Caco-2 (cell line): Measurements from ENCODE around the gene DIRAS1. TPM values are rescaled to one million over a fixed set of nuclear protein-coding genes. Genes with fewer than 3 reads are reported as not detected.

Source experiments
- BruUV-seq: library from RNA; stranded (reverse); fragments of 400-500 nt; replicated peaks from 2 replicates; lab custom pipeline; 2021; lab: Mats Ljungman, UMichigan
- CTCF ChIA-PET: fragments of 300-600 bp; sonication (Branson Sonifier 250); formaldehyde crosslinking; loops from one replicate; lab custom pipeline; 2022; ENCODE audit warnings: antibody characterized with exemption; lab: Charles Lee
- POLR2A ChIA-PET: fragments of 300-600 bp; sonication (Branson Sonifier 250); formaldehyde crosslinking; loops from one replicate; lab custom pipeline; 2022; ENCODE audit warnings: antibody characterized with exemption; lab: Charles Lee
- DNase-seq, 2 experiments: peaks; one replicate each; pipeline versions ENCODE4 v3.0.0 to v3.0.0-alpha.2; 2020 to 2022
- H3K27me3 ChIP-seq: replicated peaks from 2 replicates; pipeline ENCODE4 v1.6.0; 2011; ENCODE audit warnings: low read length; ENCODE audit not compliant: control insufficient read depth, insufficient read depth
- H3K36me3 ChIP-seq: 2 replicates; pipeline ENCODE4 v1.5.1; 2011; ENCODE audit warnings: low read length; ENCODE audit not compliant: control insufficient read depth, insufficient read depth
- H3K4me1 ChIP-seq: fragments of 250-450 bp; sonication (Bioruptor Pico); 2 replicates; pipeline ENCODE4 v1.5.1; 2020; ENCODE audit warnings: mild to moderate bottlenecking
- H3K4me3 ChIP-seq: 2 replicates; pipeline ENCODE4 v1.5.1; 2011; ENCODE audit warnings: low read depth, mild to moderate bottlenecking, control low read depth, low read length
- H3K9me3 ChIP-seq: fragments of 250-450 bp; sonication (Bioruptor Pico); 2 replicates; pipeline ENCODE4 v1.5.1; 2020; ENCODE audit warnings: mild to moderate bottlenecking, moderate library complexity
- H3K27ac Mint-ChIP-seq: one replicate; pipeline ENCODE4 v1.8.0; 2022; ENCODE audit warnings: mixed read lengths; ENCODE audit not compliant: unreplicated experiment
- H3K27me3 Mint-ChIP-seq: one replicate; pipeline ENCODE4 v1.8.0; 2022; ENCODE audit warnings: mixed read lengths; ENCODE audit not compliant: insufficient read depth, unreplicated experiment
- H3K36me3 Mint-ChIP-seq: one replicate; pipeline ENCODE4 v1.8.0; 2022; ENCODE audit warnings: mild to moderate bottlenecking, mixed read lengths; ENCODE audit not compliant: insufficient read depth, unreplicated experiment
- H3K4me1 Mint-ChIP-seq: one replicate; pipeline ENCODE4 v1.8.0; 2022; ENCODE audit warnings: low read depth, mixed read lengths; ENCODE audit not compliant: unreplicated experiment
- H3K4me3 Mint-ChIP-seq: one replicate; pipeline ENCODE4 v1.8.0; 2022; ENCODE audit warnings: mild to moderate bottlenecking, moderate library complexity, mixed read lengths; ENCODE audit not compliant: unreplicated experiment
- H3K9me3 Mint-ChIP-seq: one replicate; pipeline ENCODE4 v1.8.0; 2022; ENCODE audit warnings: mixed read lengths; ENCODE audit not compliant: unreplicated experiment
- CTCF ChIP-seq, 2 experiments: fragments of 200-600 bp in 1 of 2; IDR thresholded peaks; 1 replicate in 1 of 2; 2 replicates in 1 of 2; pipeline versions ENCODE4 v1.5.1 to v1.8.0; 2011 to 2022; ENCODE audit warnings: antibody characterized with exemption in 1 of 2, control low read depth in 1 of 2, inconsistent platforms in 1 of 2, low read depth in 1 of 2, low read length in 1 of 2, mild to moderate bottlenecking in 1 of 2, moderate library complexity in 1 of 2; ENCODE audit not compliant: insufficient read depth in 1 of 2, severe bottlenecking in 1 of 2, unreplicated experiment in 1 of 2
- intact Hi-C: fragments of 100-400 bp; cut with micrococcal nuclease; formaldehyde crosslinking; loops from one replicate; pipeline ENCODE4 v1.10.0; 2022; ENCODE audit not compliant: unreplicated experiment
- total RNA-seq: library from RNA; stranded (reverse); gene quantifications from 2 replicates; pipeline ENCODE4 v1.2.3, GENCODE V29; 2022

The DIRAS1 gene
- total RNA-seq, 1 experiment from 2014 or later: 2.3 TPM

DNA sequence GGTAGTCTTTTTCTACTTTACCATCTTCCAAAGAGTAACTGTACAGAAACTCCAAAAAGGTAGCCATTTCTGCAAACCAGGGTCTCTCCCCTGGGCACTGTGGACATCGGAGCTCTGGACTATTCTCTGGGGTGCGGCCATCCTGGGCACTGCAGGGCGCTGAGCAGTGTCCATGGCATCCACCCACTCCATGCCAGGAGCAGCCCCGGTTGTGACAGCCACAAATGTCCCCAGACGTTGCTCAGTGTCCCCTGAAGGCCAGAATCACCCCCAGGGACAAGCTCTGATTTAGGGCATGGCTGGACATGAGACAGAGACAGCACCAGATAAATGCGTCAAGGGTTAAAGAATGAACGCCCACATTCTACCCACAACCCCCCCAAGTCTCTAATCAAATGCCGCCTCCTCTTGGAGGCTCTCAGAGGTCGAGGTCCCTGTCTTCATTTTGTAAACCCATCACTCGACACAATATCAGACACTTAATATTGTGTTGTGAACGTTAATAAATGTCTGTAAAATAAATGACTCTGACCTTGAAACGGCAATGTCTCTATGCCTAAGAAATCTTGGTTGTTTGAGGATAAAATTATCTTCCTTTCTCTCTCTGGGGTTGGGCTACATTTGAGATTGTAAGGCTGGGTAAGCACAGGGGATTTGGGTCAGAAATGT lies 27.5 kb downstream of the DIRAS1 start:
- H3K4me3 ChIP-seq: no peak overlapping the region
- CTCF ChIA-PET: no interaction called here
- no TSS peak for BruUV-seq
- Mint-ChIP-seq H3K4me1 (no peaks in the 10 kb centered on the region), H3K27me3 (peaks cover 4% of the 10 kb centered on the region), H3K4me3 (no peak overlapping the region), H3K36me3 (no peaks in the 10 kb centered on the region), H3K27ac (no peak overlapping the region), H3K9me3 (no peaks in the 10 kb centered on the region)
- H3K27me3 ChIP-seq: no peaks in the 10 kb centered on the region
- no peaks in the 10 kb centered on the region for H3K4me1 ChIP-seq
- no peak for TF ChIP-seq CTCF (IDR thresholded peaks at IDR 0.05; ENCODE audit: insufficient read depth in 1 of 2, low read depth in 1 of 2, low read length in 1 of 2, severe bottlenecking in 1 of 2, unreplicated experiment in 1 of 2)
- DNase-seq: no peak
- POLR2A ChIA-PET: no interaction called here
- intact Hi-C loops: no loop called here
- H3K36me3 ChIP-seq: no peaks in the 10 kb centered on the region
- H3K9me3 ChIP-seq: no peaks in the 10 kb centered on the region

GRCh38 chr19:2691951-2692350 lies 29.2 kb downstream of the DIRAS1 start:
- POLR2A ChIA-PET: no interaction called here
- TF ChIP-seq CTCF (IDR thresholded peaks at IDR 0.05; ENCODE audit: insufficient read depth in 1 of 2, low read depth in 1 of 2, low read length in 1 of 2, severe bottlenecking in 1 of 2, unreplicated experiment in 1 of 2): no peak
- DNase-seq: no peak
- CTCF ChIA-PET: no interaction called here
- H3K36me3 Mint-ChIP-seq: no peaks in the 10 kb centered on the region
- no TSS peak for BruUV-seq
- intact Hi-C loops: no loop called here
- H3K4me1 Mint-ChIP-seq: no peaks in the 10 kb centered on the region
- peaks cover 2% of the 10 kb centered on the region for H3K27me3 Mint-ChIP-seq
- Histone ChIP-seq H3K36me3 (no peaks in the 10 kb centered on the region), H3K27me3 (no peaks in the 10 kb centered on the region), H3K4me1 (no peaks in the 10 kb centered on the region), H3K9me3 (no peaks in the 10 kb centered on the region), H3K4me3 (no peak overlapping the region)
- H3K9me3 Mint-ChIP-seq: no peaks in the 10 kb centered on the region
- no peak overlapping the region for H3K27ac Mint-ChIP-seq
- H3K4me3 Mint-ChIP-seq: no peak overlapping the region

DNA sequence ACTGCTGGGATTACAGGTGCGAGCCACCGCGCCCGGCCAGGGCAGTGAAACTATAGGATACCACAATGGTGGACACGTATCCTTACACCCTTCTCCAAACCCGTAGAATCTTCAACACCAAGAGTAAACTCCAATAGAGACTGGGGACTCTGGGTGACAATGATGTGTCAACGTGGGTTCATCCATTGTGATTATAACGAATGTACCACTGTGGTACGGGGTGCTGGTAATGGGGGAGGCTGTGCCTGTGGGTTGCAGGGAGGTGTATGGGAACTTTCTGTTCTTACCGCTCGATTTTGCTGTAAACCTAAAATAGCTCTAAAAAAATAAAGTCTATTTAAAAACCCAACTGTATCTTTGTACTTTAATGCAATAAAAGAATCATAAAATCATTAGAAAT lies 30.3 kb downstream of the DIRAS1 start:
- Histone ChIP-seq H3K27me3 (no peaks in the 10 kb centered on the region), H3K4me3 (no peak overlapping the region), H3K9me3 (no peaks in the 10 kb centered on the region), H3K36me3 (no peaks in the 10 kb centered on the region), H3K4me1 (no peaks in the 10 kb centered on the region)
- no peak for TF ChIP-seq CTCF (IDR thresholded peaks at IDR 0.05; ENCODE audit: insufficient read depth in 1 of 2, low read depth in 1 of 2, low read length in 1 of 2, severe bottlenecking in 1 of 2, unreplicated experiment in 1 of 2)
- no TSS peak for BruUV-seq
- Mint-ChIP-seq H3K4me1 (no peaks in the 10 kb centered on the region), H3K4me3 (no peak overlapping the region), H3K27me3 (peaks cover 2% of the 10 kb centered on the region), H3K9me3 (no peaks in the 10 kb centered on the region), H3K27ac (no peak overlapping the region), H3K36me3 (no peaks in the 10 kb centered on the region)
- CTCF ChIA-PET: interaction anchor here (0.6 kb wide), 1 partner anchor 11 kb away, joined by 5 read pairs; no protein-coding TSS in a partner anchor
- no peak for DNase-seq
- POLR2A ChIA-PET: no interaction called here
- intact Hi-C loops: no loop called here
